Rectal smooth muscle tissue (tissue), 1 donor: ENCODE measurements around the gene DMXL2.
A peak's percentile ranks its signal among the peaks of the same experiment; 100 is the strongest.
"Not testable (repeated sequence)": the region's sequence is repeated elsewhere in the genome, so short reads cannot be mapped to it uniquely, and the experiment has no call there.

Source experiments
- H3K27ac ChIP-seq: one replicate; pipeline ENCODE4 v1.7.0; 2013; ENCODE audit warnings: low read depth, low read length, inconsistent platforms
- H3K27me3 ChIP-seq: one replicate; pipeline ENCODE4 v1.7.0; 2013; ENCODE audit warnings: low read length; ENCODE audit not compliant: control insufficient read depth, insufficient read depth
- H3K36me3 ChIP-seq: one replicate; pipeline ENCODE4 v1.7.0; 2013; ENCODE audit warnings: low read length; ENCODE audit not compliant: control insufficient read depth, insufficient read depth
- H3K4me1 ChIP-seq: one replicate; pipeline ENCODE4 v1.7.0; 2013; ENCODE audit warnings: low read length; ENCODE audit not compliant: control insufficient read depth, insufficient read depth
- H3K4me3 ChIP-seq: one replicate; pipeline ENCODE4 v1.7.0; 2013; ENCODE audit warnings: low read length
- H3K9ac ChIP-seq: one replicate; pipeline ENCODE4 v1.7.0; 2013; ENCODE audit warnings: low read length

The DMXL2 gene

GRCh38 chr15:51620641-51621040 is 1.9 kb downstream of the DMXL2 start:
- no peaks in the 10 kb centered on the region for H3K27me3 ChIP-seq
- H3K36me3 ChIP-seq: no peaks in the 10 kb centered on the region
- H3K9ac ChIP-seq: no peak overlapping the region
- peak overlapping the region; percentile 3 for H3K4me3 ChIP-seq
- H3K27ac ChIP-seq: no peak overlapping the region
- H3K4me1 ChIP-seq: peaks cover 5% of the 10 kb centered on the region

DNA sequence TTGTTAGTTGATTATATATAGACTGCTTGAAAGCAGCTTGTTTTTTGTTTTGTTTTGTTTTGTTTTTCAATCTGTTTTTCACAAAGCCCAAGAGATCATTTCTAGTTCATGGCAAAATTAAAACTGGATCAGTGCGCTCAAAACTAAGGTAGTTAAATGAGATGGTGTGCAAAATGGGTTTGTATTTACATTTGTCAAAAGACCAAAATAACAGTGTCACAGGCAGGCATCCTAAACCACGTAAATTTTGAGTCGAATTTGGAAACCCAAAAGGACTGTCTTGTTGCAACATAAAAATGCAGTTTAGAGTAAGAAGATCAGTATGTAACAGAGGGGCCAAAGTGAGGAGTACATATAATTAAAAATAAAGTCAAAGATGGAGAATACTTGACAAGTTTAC is 2.4 kb downstream of the DMXL2 start:
- Histone ChIP-seq H3K36me3 (no peaks in the 10 kb centered on the region), H3K4me1 (peaks cover 5% of the 10 kb centered on the region), H3K4me3 (no peak overlapping the region), H3K27ac (peak overlapping the region; percentile 3), H3K27me3 (no peaks in the 10 kb centered on the region), H3K9ac (no peak overlapping the region)

GRCh38 chr15:51619331-51620035 is 3.1 kb downstream of the DMXL2 start:
- Histone ChIP-seq H3K27ac (no peak overlapping the region), H3K4me3 (no peak overlapping the region)

DNA sequence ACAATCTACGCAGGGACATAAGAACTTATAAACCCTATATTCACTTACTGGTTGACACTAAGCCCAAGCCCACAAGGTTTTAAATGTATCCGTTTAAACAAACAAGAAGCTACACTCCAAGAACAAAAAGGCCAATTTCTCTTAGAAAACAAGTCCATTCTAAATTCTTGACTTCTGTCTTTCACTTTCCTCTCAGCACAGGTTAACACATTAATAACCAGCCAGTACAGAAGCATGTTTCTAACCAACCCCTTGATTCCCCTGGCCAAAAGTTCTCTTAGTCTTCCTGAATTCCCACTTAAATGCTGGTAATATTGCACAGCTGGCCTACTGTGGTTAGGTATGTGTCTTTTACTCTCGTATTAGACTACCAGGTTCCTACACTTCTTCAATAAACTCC is 4.7 kb downstream of the DMXL2 start:
- Histone ChIP-seq H3K27ac (no peak overlapping the region), H3K27me3 (no peaks in the 10 kb centered on the region), H3K9ac (no peak overlapping the region), H3K36me3 (no peaks in the 10 kb centered on the region), H3K4me3 (no peak overlapping the region), H3K4me1 (peaks cover 5% of the 10 kb centered on the region)

More at GRCh38 chr15:51619331-51620035, 3.1 kb downstream of the DMXL2 start:
- H3K4me1 ChIP-seq: peaks cover 5% of the 10 kb centered on the region
- H3K36me3 ChIP-seq: no peaks in the 10 kb centered on the region
- no peak overlapping the region for H3K9ac ChIP-seq
- H3K27me3 ChIP-seq: no peaks in the 10 kb centered on the region

GRCh38 chr15:51613951-51614350 is 8.6 kb downstream of the DMXL2 start:
- Histone ChIP-seq H3K4me1 (no peaks in the 10 kb centered on the region), H3K27me3 (no peaks in the 10 kb centered on the region), H3K27ac (no peak overlapping the region), H3K9ac (no peak overlapping the region), H3K36me3 (no peaks in the 10 kb centered on the region), H3K4me3 (no peak overlapping the region)

DNA sequence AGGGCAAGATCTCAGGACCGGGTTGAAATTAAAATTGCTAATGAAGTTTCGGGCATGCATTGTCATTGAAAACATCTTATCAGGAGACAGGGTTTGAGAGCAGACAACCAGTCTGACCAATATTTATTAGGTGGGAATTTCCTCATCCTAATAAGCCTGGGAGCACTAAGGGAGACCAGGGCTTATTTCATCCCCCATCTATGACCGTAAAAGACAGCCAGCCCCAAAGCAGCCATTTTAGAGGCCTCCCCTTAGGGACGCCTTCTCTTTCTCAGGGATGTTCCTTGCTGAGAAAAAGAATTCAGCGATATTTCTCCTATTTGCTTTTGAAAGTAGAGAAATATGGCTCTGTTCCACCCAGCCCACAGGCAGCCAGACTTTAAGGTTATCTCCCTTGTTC is 9.9 kb downstream of the DMXL2 start:
- H3K4me3 ChIP-seq, H3K27ac ChIP-seq, H3K36me3 ChIP-seq, H3K9ac ChIP-seq, H3K4me1 ChIP-seq, H3K27me3 ChIP-seq: not testable (repeated sequence)

DNA sequence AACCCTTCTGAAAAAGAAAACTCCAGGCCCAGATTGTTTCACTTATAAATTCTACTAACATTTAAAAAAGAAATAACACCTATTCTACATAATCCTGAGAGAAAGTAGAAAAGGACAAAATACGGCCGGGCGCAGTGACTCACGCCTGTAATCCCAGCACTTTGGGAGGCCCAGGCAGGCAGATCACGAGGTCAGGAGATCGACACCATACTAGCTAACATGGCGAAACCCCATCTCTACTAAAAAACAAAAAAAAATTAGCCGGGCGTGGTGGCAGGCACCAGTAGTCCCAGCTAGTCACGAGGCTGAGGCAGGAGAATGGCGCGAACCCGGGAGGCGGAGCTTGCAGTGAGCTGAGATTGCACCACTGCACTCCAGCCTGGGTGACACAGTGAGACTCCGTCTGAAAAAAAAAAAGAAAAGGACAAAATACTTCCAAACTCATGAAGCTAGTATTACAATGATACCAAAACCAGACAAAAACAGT is 19.1 kb downstream of the DMXL2 start:
- not testable (repeated sequence) for H3K27me3 ChIP-seq, H3K4me1 ChIP-seq, H3K4me3 ChIP-seq, H3K9ac ChIP-seq, H3K27ac ChIP-seq, H3K36me3 ChIP-seq

- Histone ChIP-seq H3K4me1 (no peaks in the 10 kb centered on the region), H3K36me3 (no peaks in the 10 kb centered on the region)
These were observed 19.6 kb downstream of the DMXL2 start for GRCh38 chr15:51603002-51603401.

DNA sequence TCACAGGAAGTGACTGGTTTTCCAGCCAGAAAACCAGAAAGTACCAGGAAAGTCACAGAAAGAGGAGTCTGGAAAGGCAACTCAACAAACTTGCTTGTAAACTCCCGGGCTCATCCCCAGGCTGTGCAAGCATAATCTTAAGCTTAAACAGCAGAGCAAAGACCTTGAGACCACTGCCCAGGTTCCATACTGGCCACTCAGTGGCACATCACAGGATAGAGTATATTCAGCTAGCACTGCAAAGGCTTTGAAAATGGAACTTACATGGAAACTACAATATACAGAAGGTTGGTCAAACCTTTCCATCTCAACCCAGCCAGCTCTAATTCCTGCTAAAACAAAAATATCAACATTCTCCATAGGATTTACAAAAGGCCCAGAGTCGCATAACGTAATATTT is 20.1 kb downstream of the DMXL2 start:
- Histone ChIP-seq H3K9ac (no peak overlapping the region), H3K27ac (no peak overlapping the region), H3K36me3 (no peaks in the 10 kb centered on the region), H3K4me1 (no peaks in the 10 kb centered on the region), H3K27me3 (no peaks in the 10 kb centered on the region), H3K4me3 (no peak overlapping the region)

More at GRCh38 chr15:51603002-51603401, 19.6 kb downstream of the DMXL2 start:
- Histone ChIP-seq H3K27ac (no peak overlapping the region), H3K9ac (no peak overlapping the region), H3K4me3 (no peak overlapping the region), H3K27me3 (no peaks in the 10 kb centered on the region)

DNA sequence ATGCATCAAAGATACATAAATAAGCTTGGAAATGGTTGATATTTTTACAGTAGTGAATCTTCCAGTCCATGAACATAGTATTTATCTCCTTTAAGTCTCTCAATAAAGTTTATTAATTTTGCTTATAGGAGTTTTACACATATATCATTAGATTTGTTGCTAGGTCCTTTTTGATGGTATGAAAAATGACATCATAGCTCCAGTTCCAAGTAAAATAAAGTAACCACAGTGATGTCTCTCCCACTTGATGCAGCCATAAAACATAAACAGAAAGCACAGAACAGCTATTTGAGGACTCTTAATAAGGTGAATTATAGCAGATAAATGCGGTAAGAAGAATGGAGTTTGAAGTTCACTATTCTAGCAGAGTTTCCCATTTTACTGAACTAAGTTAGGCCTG is 20.8 kb downstream of the DMXL2 start:
- H3K36me3 ChIP-seq: no peaks in the 10 kb centered on the region
- no peaks in the 10 kb centered on the region for H3K4me1 ChIP-seq
- no peak overlapping the region for H3K4me3 ChIP-seq
- H3K9ac ChIP-seq: no peak overlapping the region
- no peaks in the 10 kb centered on the region for H3K27me3 ChIP-seq
- H3K27ac ChIP-seq: no peak overlapping the region

DNA sequence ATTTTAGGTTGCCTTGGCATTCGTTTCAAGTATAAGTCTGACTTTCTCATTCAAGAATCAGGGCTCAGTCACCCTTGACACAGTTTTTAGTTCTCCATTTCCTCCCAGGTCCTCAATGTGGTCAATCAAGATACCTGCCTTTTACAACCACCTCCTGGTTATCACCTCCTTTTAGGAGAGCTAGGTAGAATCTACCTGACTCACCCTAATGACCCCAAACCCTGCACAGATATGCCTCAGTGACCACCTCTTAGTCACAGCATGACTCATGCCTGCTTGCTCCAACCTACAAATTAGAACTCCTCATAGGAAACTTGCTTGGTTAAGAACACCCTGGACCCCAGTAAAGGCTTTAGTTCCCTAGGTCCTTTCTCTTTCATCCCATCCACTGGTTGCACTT is 22.5 kb downstream of the DMXL2 start:
- H3K4me1 ChIP-seq: no peaks in the 10 kb centered on the region
- no peak overlapping the region for H3K9ac ChIP-seq
- H3K27ac ChIP-seq: no peak overlapping the region
- H3K4me3 ChIP-seq: no peak overlapping the region
- H3K27me3 ChIP-seq: no peaks in the 10 kb centered on the region
- H3K36me3 ChIP-seq: no peaks in the 10 kb centered on the region

DNA sequence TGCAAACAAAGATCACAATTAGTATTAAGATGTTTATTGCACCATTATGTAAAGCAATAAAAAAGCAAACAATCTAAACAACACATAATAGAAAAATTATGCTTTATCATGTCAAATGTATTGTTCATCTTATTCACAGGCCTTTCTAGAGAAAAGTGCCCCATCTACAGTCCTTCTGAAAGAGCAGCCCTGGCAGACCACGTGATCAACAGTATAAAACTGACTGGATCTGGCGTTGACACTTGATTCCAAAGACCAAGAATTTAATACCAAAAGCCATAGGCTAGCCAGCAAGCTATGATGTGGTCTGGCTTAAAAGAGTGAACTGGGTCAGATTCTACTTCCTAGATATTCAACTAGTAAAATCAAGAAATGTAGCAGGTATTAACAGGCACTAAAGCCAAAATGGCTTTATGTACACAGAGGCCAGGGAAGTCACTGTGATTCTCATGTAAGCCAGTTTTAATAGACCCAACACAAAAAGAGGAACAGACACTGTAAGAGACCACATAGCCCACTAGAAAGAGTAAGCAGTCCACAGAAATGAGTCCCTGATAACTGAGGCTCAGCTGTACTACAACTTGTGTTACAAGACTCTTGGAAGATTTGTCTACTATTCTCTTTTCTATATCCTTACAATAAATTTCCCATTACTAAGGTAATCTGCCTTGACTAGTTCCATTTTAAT is 32.5 kb downstream of the DMXL2 start:
- no peaks in the 10 kb centered on the region for H3K36me3 ChIP-seq
- H3K4me1 ChIP-seq: no peaks in the 10 kb centered on the region
- no peak overlapping the region for H3K9ac ChIP-seq
- H3K27me3 ChIP-seq: no peaks in the 10 kb centered on the region
- no peak overlapping the region for H3K4me3 ChIP-seq
- H3K27ac ChIP-seq: no peak overlapping the region

- no peak overlapping the region for H3K9ac ChIP-seq
- no peaks in the 10 kb centered on the region for H3K4me1 ChIP-seq
- no peaks in the 10 kb centered on the region for H3K27me3 ChIP-seq
- H3K4me3 ChIP-seq: no peak overlapping the region
- no peaks in the 10 kb centered on the region for H3K36me3 ChIP-seq
- H3K27ac ChIP-seq: no peak overlapping the region
These were observed 33.6 kb downstream of the DMXL2 start for GRCh38 chr15:51588966-51589365.
